HepG2 (cell line): ENCODE measurements around the gene ARIH2. TPM values are rescaled to one million over a fixed set of nuclear protein-coding genes. Genes with fewer than 3 reads are reported as not detected.

Experiments used
- AFF4 ChIP-seq: sonication (generic); formaldehyde crosslinking; IDR thresholded peaks from 2 replicates; pipeline ENCODE4 v1.4.0; 2020; ENCODE audit warnings: missing genetic modification reagents
- ATF7-NPFF ChIP-seq: sonication (generic); formaldehyde crosslinking; IDR thresholded peaks from 2 replicates; pipeline ENCODE4 v1.8.1; 2023; ENCODE audit warnings: mild to moderate bottlenecking, low read depth, missing genetic modification reagents, moderate library complexity
- FOXA3 ChIP-seq: IDR thresholded peaks from 2 replicates; pipeline ENCODE4 v1.6.1; 2016; ENCODE audit warnings: missing genetic modification reagents, missing compliant biosample characterization
- HNRNPH1 ChIP-seq: fragments of 200-400 bp; formaldehyde crosslinking; optimal IDR thresholded peaks from 2 replicates; pipeline ENCODE3; 2017; ENCODE audit warnings: mild to moderate bottlenecking, low read depth, low read length
- KAT7 ChIP-seq: IDR thresholded peaks from 2 replicates; pipeline ENCODE4 v1.6.1; 2018; ENCODE audit warnings: borderline replicate concordance, missing compliant biosample characterization
- KLF11 ChIP-seq: IDR thresholded peaks from 2 replicates; pipeline ENCODE4 v1.6.1; 2016; ENCODE audit warnings: missing compliant biosample characterization
- KMT2A ChIP-seq: sonication (generic); formaldehyde crosslinking; IDR thresholded peaks from 2 replicates; pipeline ENCODE4 v1.4.0; 2020; ENCODE audit warnings: missing genetic modification reagents
- NFYC ChIP-seq: IDR thresholded peaks from 2 replicates; pipeline ENCODE4 v1.6.1; 2016; ENCODE audit warnings: missing genetic modification reagents, missing compliant biosample characterization
- NONO ChIP-seq, 2 experiments: fragments of 450-650 bp in 1 of 2; sonication (generic) in 1 of 2; formaldehyde crosslinking in 1 of 2; IDR thresholded peaks in 1 of 2; conservative IDR thresholded peaks in 1 of 2; 2 replicates each; pipeline versions ENCODE4 v1.6.1 to v1.8.0; 2017 to 2022; ENCODE audit warnings: mild to moderate bottlenecking in 1 of 2, missing genetic modification reagents in 1 of 2, moderate library complexity in 1 of 2
- PRMT3 ChIP-seq: sonication (generic); formaldehyde crosslinking; IDR thresholded peaks from 2 replicates; pipeline ENCODE4 v1.8.1; 2022; ENCODE audit warnings: low read depth, mild to moderate bottlenecking, moderate library complexity, missing genetic modification reagents, borderline replicate concordance
- RFXANK ChIP-seq: IDR thresholded peaks from 2 replicates; pipeline ENCODE4 v1.6.1; 2016
- SNRNP70 ChIP-seq: fragments of 200-400 bp; formaldehyde crosslinking; IDR thresholded peaks from 2 replicates; pipeline ENCODE4 v1.6.1; 2017; ENCODE audit warnings: mild to moderate bottlenecking, low read depth, low read length, moderate library complexity
- SRY ChIP-seq: sonication (generic); formaldehyde crosslinking; IDR thresholded peaks from 2 replicates; pipeline ENCODE4 v1.8.0; 2022; ENCODE audit warnings: mild to moderate bottlenecking, missing genetic modification reagents
- ZFP36L1 ChIP-seq: sonication (generic); formaldehyde crosslinking; IDR thresholded peaks from 2 replicates; pipeline ENCODE4 v1.8.0; 2022; ENCODE audit warnings: mild to moderate bottlenecking, missing genetic modification reagents, moderate library complexity
- ZNF34 ChIP-seq: sonication (generic); formaldehyde crosslinking; IDR thresholded peaks from 2 replicates; pipeline ENCODE4 v1.4.0; 2020; ENCODE audit warnings: mild to moderate bottlenecking, missing genetic modification reagents, borderline replicate concordance
- ZNF513 ChIP-seq: sonication (generic); formaldehyde crosslinking; conservative IDR thresholded peaks from 2 replicates; pipeline ENCODE4 v1.5.0; 2020; ENCODE audit warnings: missing genetic modification reagents
- ZNF619 ChIP-seq: sonication (generic); formaldehyde crosslinking; IDR thresholded peaks from 2 replicates; pipeline ENCODE4 v1.4.0; 2020; ENCODE audit warnings: mild to moderate bottlenecking, missing genetic modification reagents
- ZNF737 ChIP-seq: sonication (generic); formaldehyde crosslinking; IDR thresholded peaks from 2 replicates; pipeline ENCODE4 v1.5.0; 2020; ENCODE audit warnings: missing genetic modification reagents, mild to moderate bottlenecking, borderline replicate concordance
- polyA plus RNA-seq, 8 experiments: library from polyadenylated mRNA; depleted of rRNA in 3 of 8; stranded (reverse) in 7 of 8; unstranded in 1 of 8; fragments of >200 nt; fragmentation: Illumina TruSeq in 4 of 8; extraction: Trizol in 4 of 8; gene quantifications; 2 replicates each; pipeline versions ENCODE4 v1.2.1 to v1.2.3, GENCODE V29; 2011 to 2016; ENCODE audit warnings: low read depth in 4 of 8, missing spikeins in 1 of 8, mixed read lengths in 1 of 8; ENCODE audit not compliant: insufficient read depth in 1 of 8
- total RNA-seq, 5 experiments: library from RNA; depleted of rRNA; stranded (reverse); fragments of >200 nt; fragmentation: Illumina TruSeq; extraction: Trizol; gene quantifications; 2 replicates each; pipeline ENCODE4 v1.2.3, GENCODE V29; 2016; ENCODE audit warnings: low read depth in 1 of 5
- TF ChIP-seq, protein P1 (sequence below): sonication (generic); formaldehyde crosslinking; conservative IDR thresholded peaks from 2 replicates; pipeline ENCODE4 v1.8.0; 2022; ENCODE audit warnings: low read depth, missing genetic modification reagents
- TF ChIP-seq, protein P2 (sequence below): sonication (generic); formaldehyde crosslinking; IDR thresholded peaks from 2 replicates; pipeline ENCODE4 v1.5.0; 2020; ENCODE audit warnings: mild to moderate bottlenecking, missing genetic modification reagents

Gene ARIH2
- total and polyA plus RNA-seq, 2 of the 13 experiments (the other 11 are each of a cell fraction or from before 2014, with no cell fraction given), result 64.8 to 83.3 TPM

DNA sequence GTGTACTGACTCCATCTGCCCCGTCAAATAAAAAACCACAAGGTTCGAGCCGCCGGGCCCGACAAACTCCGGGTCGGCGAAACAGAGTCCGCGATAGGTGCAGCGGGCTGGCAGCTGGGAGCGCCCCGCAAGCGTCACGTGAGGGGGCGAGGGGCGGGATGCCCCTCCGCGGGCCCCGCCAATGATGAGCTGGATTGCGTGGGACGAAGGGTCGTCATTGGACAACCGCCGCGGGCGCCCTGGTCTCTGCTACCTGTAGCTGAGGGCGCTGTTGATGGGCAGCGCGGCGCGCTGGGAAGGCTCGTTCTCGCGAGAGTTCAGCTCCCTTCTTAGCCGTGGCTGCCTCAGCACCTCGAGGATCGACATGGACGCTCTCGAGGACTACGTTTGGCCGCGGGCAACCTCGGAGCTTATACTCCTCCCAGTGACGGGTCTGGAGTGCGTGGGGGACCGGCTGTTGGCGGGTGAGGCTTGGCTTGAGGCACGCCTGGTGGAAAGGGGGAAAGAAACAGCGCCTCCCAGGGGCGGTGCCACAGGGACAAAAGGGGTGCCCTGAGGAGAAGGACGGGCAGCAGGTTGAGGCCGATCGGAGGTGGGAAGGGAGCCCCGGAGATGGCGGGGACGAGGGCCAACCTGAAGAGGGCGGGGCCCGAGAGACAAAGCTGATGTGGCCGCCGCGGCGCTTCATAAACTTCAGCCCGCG, 88.6 kb downstream of the ARIH2 start, which contains the start of gene WDR6 (continued):
- TF ChIP-seq AFF4 (CRISPR knock-in tag) (peak; percentile 79), ZNF737 (CRISPR knock-in tag) (no peak), KAT7 (CRISPR knock-in tag) (no peak; the same call in 1 of the 2 replicates), HNRNPH1 (no peak), RFXANK (CRISPR knock-in tag) (no peak), ZNF619 (no peak), SNRNP70 (no peak), PRMT3 (CRISPR knock-in tag) (peak; percentile 79), ZNF34 (CRISPR knock-in tag) (0 out of 2 replicates have a peak, but pooled peaks have one; percentile 68), ZNF513 (CRISPR knock-in tag) (no peak), NONO (IDR thresholded peaks at IDR 0.05) (no peak), NONO (CRISPR knock-in tag; conservative IDR thresholded peaks at IDR 0.05) (peak; percentile 84), ZFP36L1 (CRISPR knock-in tag) (no peak), ATF7-NPFF (CRISPR knock-in tag) (no peak; the same call in 1 of the 2 replicates), SRY (peak; percentile 91), KLF11 (CRISPR knock-in tag) (0 out of 2 replicates have a peak, but pooled peaks have one; percentile 45), KMT2A (CRISPR knock-in tag) (no peak; the same call in 1 of the 2 replicates), NFYC (CRISPR knock-in tag) (peak; percentile 96), FOXA3 (CRISPR knock-in tag) (peak; percentile 54)
- TF ChIP-seq, protein P1, sequence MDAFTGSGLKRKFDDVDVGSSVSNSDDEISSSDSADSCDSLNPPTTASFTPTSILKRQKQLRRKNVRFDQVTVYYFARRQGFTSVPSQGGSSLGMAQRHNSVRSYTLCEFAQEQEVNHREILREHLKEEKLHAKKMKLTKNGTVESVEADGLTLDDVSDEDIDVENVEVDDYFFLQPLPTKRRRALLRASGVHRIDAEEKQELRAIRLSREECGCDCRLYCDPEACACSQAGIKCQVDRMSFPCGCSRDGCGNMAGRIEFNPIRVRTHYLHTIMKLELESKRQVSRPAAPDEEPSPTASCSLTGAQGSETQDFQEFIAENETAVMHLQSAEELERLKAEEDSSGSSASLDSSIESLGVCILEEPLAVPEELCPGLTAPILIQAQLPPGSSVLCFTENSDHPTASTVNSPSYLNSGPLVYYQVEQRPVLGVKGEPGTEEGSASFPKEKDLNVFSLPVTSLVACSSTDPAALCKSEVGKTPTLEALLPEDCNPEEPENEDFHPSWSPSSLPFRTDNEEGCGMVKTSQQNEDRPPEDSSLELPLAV (CRISPR knock-in tag), result no peak
- TF ChIP-seq, protein P2, sequence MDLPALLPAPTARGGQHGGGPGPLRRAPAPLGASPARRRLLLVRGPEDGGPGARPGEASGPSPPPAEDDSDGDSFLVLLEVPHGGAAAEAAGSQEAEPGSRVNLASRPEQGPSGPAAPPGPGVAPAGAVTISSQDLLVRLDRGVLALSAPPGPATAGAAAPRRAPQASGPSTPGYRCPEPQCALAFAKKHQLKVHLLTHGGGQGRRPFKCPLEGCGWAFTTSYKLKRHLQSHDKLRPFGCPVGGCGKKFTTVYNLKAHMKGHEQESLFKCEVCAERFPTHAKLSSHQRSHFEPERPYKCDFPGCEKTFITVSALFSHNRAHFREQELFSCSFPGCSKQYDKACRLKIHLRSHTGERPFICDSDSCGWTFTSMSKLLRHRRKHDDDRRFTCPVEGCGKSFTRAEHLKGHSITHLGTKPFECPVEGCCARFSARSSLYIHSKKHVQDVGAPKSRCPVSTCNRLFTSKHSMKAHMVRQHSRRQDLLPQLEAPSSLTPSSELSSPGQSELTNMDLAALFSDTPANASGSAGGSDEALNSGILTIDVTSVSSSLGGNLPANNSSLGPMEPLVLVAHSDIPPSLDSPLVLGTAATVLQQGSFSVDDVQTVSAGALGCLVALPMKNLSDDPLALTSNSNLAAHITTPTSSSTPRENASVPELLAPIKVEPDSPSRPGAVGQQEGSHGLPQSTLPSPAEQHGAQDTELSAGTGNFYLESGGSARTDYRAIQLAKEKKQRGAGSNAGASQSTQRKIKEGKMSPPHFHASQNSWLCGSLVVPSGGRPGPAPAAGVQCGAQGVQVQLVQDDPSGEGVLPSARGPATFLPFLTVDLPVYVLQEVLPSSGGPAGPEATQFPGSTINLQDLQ, result no peak
